Measurements from ENCODE around the gene FOXC1. TPM values are rescaled to one million over a fixed set of nuclear protein-coding genes. Genes with fewer than 3 reads are reported as not detected.

FOXC1 gene
- total RNA-seq, 1 experiment from 2014 or later, result 40.7 TPM

- Histone ChIP-seq H3K4me2 (ENCODE audit: low read length) (no peak overlapping the region), H3K36me3 (ENCODE audit: control insufficient read depth in 1 of 2, insufficient read depth in 2 of 2, low read length in 2 of 2) (no peaks in the 10 kb centered on the region), H3K27me3 (ENCODE audit: insufficient read depth, low read length) (no peaks in the 10 kb centered on the region), H3K79me2 (ENCODE audit: insufficient read depth, low read length) (no peaks in the 10 kb centered on the region), H3K9me3 (ENCODE audit: control insufficient read depth in 1 of 2, insufficient read depth in 1 of 2, low read depth in 1 of 2, low read length in 2 of 2) (no peaks in the 10 kb centered on the region), H3K9ac (ENCODE audit: low read length) (no peak overlapping the region), H3K4me3 (replicated peaks in 1 of 2; ENCODE audit: low read depth in 1 of 2, low read length in 2 of 2) (no peak overlapping the region), H4K20me1 (ENCODE audit: insufficient read depth) (no peaks in the 10 kb centered on the region), H2AFZ (ENCODE audit: low read depth, low read length, poor library complexity, severe bottlenecking) (no peak overlapping the region), H3K4me1 (ENCODE audit: control insufficient read depth in 1 of 2, insufficient read depth in 2 of 2, low read length in 2 of 2) (peaks cover 19 to 22% of the 10 kb centered on the region in 2 experiments), H3K9me2 (ENCODE audit: insufficient read depth) (no peaks in the 10 kb centered on the region), H3K27ac (ENCODE audit: low read depth, low read length) (no peak overlapping the region)
- TF ChIP-seq ZFX (IDR thresholded peaks at IDR 0.05) (no peak), CTCF (IDR thresholded peaks at IDR 0.05 in 2 of 3, conservative IDR thresholded peaks at IDR 0.05 in 1 of 3; ENCODE audit: borderline replicate concordance in 1 of 3, insufficient read depth in 1 of 3, low read depth in 2 of 3, low read length in 2 of 3) (no peak), SRF (IDR thresholded peaks at IDR 0.05; ENCODE audit: low read depth) (no peak), EGR1 (IDR thresholded peaks at IDR 0.05; ENCODE audit: low read depth) (no peak), CEBPB (IDR thresholded peaks at IDR 0.05; ENCODE audit: low read depth) (no peak), ZBTB33 (IDR thresholded peaks at IDR 0.05; ENCODE audit: extremely low read depth, insufficient replicate concordance, low read length) (no peak), YY1 (IDR thresholded peaks at IDR 0.05; ENCODE audit: extremely low read depth, insufficient replicate concordance, low read depth, low read length) (no peak), EZH2phosphoT487 (IDR thresholded peaks at IDR 0.05; ENCODE audit: borderline replicate concordance) (no peak), MAX (IDR thresholded peaks at IDR 0.05) (no peak), SP1 (IDR thresholded peaks at IDR 0.05; ENCODE audit: low read depth) (no peak), ATF3 (IDR thresholded peaks at IDR 0.05) (no peak), EZH2 (IDR thresholded peaks at IDR 0.05) (no peak), POLR2A (IDR thresholded peaks at IDR 0.05; ENCODE audit: borderline replicate concordance, extremely low read depth, insufficient read depth, insufficient read length) (no peak), FOSL1 (IDR thresholded peaks at IDR 0.05; ENCODE audit: low read depth) (no peak), ZNF274 (IDR thresholded peaks at IDR 0.05; ENCODE audit: low read depth, low read length) (no peak), POLR2AphosphoS5 (IDR thresholded peaks at IDR 0.05; ENCODE audit: low read depth, low read length) (no peak), REST (IDR thresholded peaks at IDR 0.05; ENCODE audit: low read depth) (no peak), SIN3A (IDR thresholded peaks at IDR 0.05; ENCODE audit: low read depth) (no peak), ELF1 (IDR thresholded peaks at IDR 0.05; ENCODE audit: borderline replicate concordance, low read depth) (no peak)
- ChIA-PET POLR2A (no interaction called here), RAD21 (ENCODE audit: low non-redundant PET in 1 of 2, low total read pairs in 2 of 2, uncharacterized antibody in 2 of 2, unreplicated experiment in 2 of 2) (no interaction called here), CTCF (no interaction called here)
- ATAC-seq (no peak), DNase-seq (ENCODE audit: low read depth, low spot score) (no peak)
- intact Hi-C loops (cut with micrococcal nuclease), result no loop called here
- no TSS peak for BruUV-seq (replicated peaks)
These were observed 34.2 kb downstream of the FOXC1 start for GRCh38 chr6:1643830-1644445.

Measured in HCT116 (cell line).